Measurements from ENCODE around the gene LONP2. TPM values are rescaled to one million over a fixed set of nuclear protein-coding genes. Genes with fewer than 3 reads are reported as not detected.

LONP2 gene
- total and polyA plus RNA-seq, 10 of the 15 experiments (the other 5 are each of a cell fraction or from before 2014, with no cell fraction given) = 8.3 to 48.0 (median 34.8) TPM

DNA sequence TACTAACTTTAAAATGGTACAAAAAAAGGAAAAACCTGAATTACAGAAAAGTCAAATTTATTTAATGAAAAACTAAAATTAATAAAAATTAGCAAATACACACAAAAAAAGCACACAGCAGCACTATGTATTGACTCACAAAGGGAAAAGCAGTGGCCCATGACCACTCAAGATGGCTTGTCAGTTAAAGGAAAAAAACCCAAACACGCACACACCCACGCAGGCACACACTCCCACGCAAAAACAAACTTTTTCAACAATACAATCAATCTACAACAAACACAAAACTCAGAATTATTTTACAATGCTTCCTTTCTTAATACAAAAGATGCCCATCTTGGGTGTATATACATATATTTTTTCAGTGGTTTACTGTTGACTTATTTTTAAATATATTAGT, 116.9 kb downstream of the LONP2 start (continued):
- TF ChIP-seq SMAD5 (IDR thresholded peaks at IDR 0.05; ENCODE audit: low read depth) (no peak), POLR2A (IDR thresholded peaks at IDR 0.05; ENCODE audit: low read depth, low read length) (no peak), PKNOX1 (IDR thresholded peaks at IDR 0.05) (peak; percentile 80), ATF3 (IDR thresholded peaks at IDR 0.05; ENCODE audit: borderline replicate concordance, extremely low read depth, low read depth, low read length) (no peak), SIN3A (IDR thresholded peaks at IDR 0.05; ENCODE audit: low read depth, low read length) (no peak), EGR1 (IDR thresholded peaks at IDR 0.05; ENCODE audit: borderline replicate concordance in 1 of 2, low read depth in 2 of 2, low read length in 2 of 2) (peak in 1 of 2 experiments; percentile 98; a peak in 2 of 3 replicates), MYB (IDR thresholded peaks at IDR 0.05; ENCODE audit: borderline replicate concordance, low read depth, low read length) (no peak), IKZF1 (conservative IDR thresholded peaks at IDR 0.05) (no peak), ZNF207 (IDR thresholded peaks at IDR 0.05; ENCODE audit: borderline replicate concordance) (no peak), MAX (IDR thresholded peaks at IDR 0.05; ENCODE audit: low read depth, low read length) (no peak), RFX5 (IDR thresholded peaks at IDR 0.05; ENCODE audit: low read depth, low read length) (no peak), PRDM15 (CRISPR knock-in tag; IDR thresholded peaks at IDR 0.05) (no peak), CHD2 (IDR thresholded peaks at IDR 0.05; ENCODE audit: borderline replicate concordance, low read depth, low read length) (no peak), CREB1 (IDR thresholded peaks at IDR 0.05; ENCODE audit: low read depth) (no peak), PAX8 (IDR thresholded peaks at IDR 0.05) (no peak), SPI1 (IDR thresholded peaks at IDR 0.05; ENCODE audit: borderline replicate concordance, insufficient read depth, low read depth, low read length) (no peak), ETV6 (conservative IDR thresholded peaks at IDR 0.05 in 1 of 2, IDR thresholded peaks at IDR 0.05 in 1 of 2; ENCODE audit: borderline replicate concordance in 1 of 2, low read depth in 1 of 2) (no peak), MEF2B (IDR thresholded peaks at IDR 0.05; ENCODE audit: partially characterized antibody, poor library complexity, severe bottlenecking) (no peak), CHD4 (IDR thresholded peaks at IDR 0.05) (no peak), SREBF1 (IDR thresholded peaks at IDR 0.05; ENCODE audit: low read length) (no peak), RAD21 (IDR thresholded peaks at IDR 0.05; ENCODE audit: insufficient read depth, low read depth, low read length) (no peak), EZH2 (IDR thresholded peaks at IDR 0.05; ENCODE audit: borderline replicate concordance, control insufficient read depth, low read depth, low read length) (no peak), RCOR1 (conservative IDR thresholded peaks at IDR 0.05; ENCODE audit: low read depth, low read length) (no peak), ZBED1 (IDR thresholded peaks at IDR 0.05; ENCODE audit: borderline replicate concordance) (no peak), PML (IDR thresholded peaks at IDR 0.05; ENCODE audit: low read length) (0 out of 2 replicates have a peak, but pooled peaks have one; percentile 48), ASH2L (IDR thresholded peaks at IDR 0.05; ENCODE audit: borderline replicate concordance, low read depth) (no peak), SUZ12 (IDR thresholded peaks at IDR 0.05; ENCODE audit: unreplicated experiment) (no peak)
